MM.1S (cell line): ENCODE results near the gene MS4A1.

Experiments used
- DNase-seq: peaks from one replicate; pipeline ENCODE4 v3.0.0-alpha.2; 2015
- H2AFZ ChIP-seq: fragments of 300-600 bp; sonication (generic); 2 replicates; pipeline ENCODE4 v1.6.0; 2016; ENCODE audit warnings: antibody characterized with exemption, low read length
- H3F3A ChIP-seq: fragments of 300-600 bp; sonication (generic); 2 replicates; pipeline ENCODE4 v1.6.1; 2016; ENCODE audit warnings: mild to moderate bottlenecking, antibody characterized with exemption, low read length, moderate library complexity, mixed read lengths; ENCODE audit not compliant: insufficient read depth
- H3K27ac ChIP-seq: fragments of 300-600 bp; sonication (generic); 2 replicates; pipeline ENCODE4 v1.5.1; 2016; ENCODE audit warnings: mild to moderate bottlenecking, low read length
- H3K27me3 ChIP-seq: fragments of 300-600 bp; sonication (generic); replicated peaks from 2 replicates; pipeline ENCODE4 v1.6.0; 2016; ENCODE audit warnings: low read length; ENCODE audit not compliant: insufficient read depth
- H3K36me3 ChIP-seq: fragments of 300-600 bp; sonication (generic); replicated peaks from 2 replicates; pipeline ENCODE4 v1.6.1; 2016; ENCODE audit warnings: mild to moderate bottlenecking, low read length, mixed read lengths; ENCODE audit not compliant: insufficient read depth
- H3K4me1 ChIP-seq: fragments of 300-600 bp; sonication (generic); 2 replicates; pipeline ENCODE4 v1.6.1; 2016; ENCODE audit warnings: low read length, mixed read lengths
- H3K4me2 ChIP-seq: fragments of 300-600 bp; sonication (generic); 2 replicates; pipeline ENCODE4 v1.6.0; 2016; ENCODE audit warnings: low read depth, low read length
- H3K4me3 ChIP-seq: fragments of 300-600 bp; sonication (generic); 2 replicates; pipeline ENCODE4 v1.5.1; 2016; ENCODE audit warnings: low read length, mixed read lengths
- H3K79me2 ChIP-seq: fragments of 300-600 bp; sonication (generic); 2 replicates; pipeline ENCODE4 v1.6.1; 2016; ENCODE audit warnings: mixed run types, low read length, mixed read lengths
- H3K9ac ChIP-seq: fragments of 300-600 bp; sonication (generic); 2 replicates; pipeline ENCODE4 v1.6.1; 2016; ENCODE audit warnings: low read length, mixed read lengths
- H3K9me2 ChIP-seq: fragments of 300-600 bp; sonication (generic); replicated peaks from 2 replicates; pipeline ENCODE4 v1.6.1; 2016; ENCODE audit warnings: mild to moderate bottlenecking, low read length, mixed read lengths; ENCODE audit not compliant: insufficient read depth
- H3K9me3 ChIP-seq: fragments of 300-600 bp; sonication (generic); replicated peaks from 2 replicates; pipeline ENCODE4 v1.6.1; 2016; ENCODE audit warnings: mild to moderate bottlenecking, low read length, mixed read lengths; ENCODE audit not compliant: insufficient read depth
- H4K20me1 ChIP-seq: fragments of 300-600 bp; sonication (generic); 2 replicates; pipeline ENCODE4 v1.6.1; 2016; ENCODE audit warnings: mild to moderate bottlenecking, low read length, moderate library complexity, mixed read lengths; ENCODE audit not compliant: insufficient read depth
- CTCF ChIP-seq: fragments of 300-600 bp; sonication (generic); IDR thresholded peaks from 2 replicates; pipeline ENCODE4 v1.5.1; 2016; ENCODE audit warnings: antibody characterized with exemption, low read length, mixed read lengths
- EZH2 ChIP-seq: fragments of 300-600 bp; sonication (generic); optimal IDR thresholded peaks from 2 replicates; pipeline ENCODE3; 2017; ENCODE audit warnings: low read depth, mild to moderate bottlenecking, antibody characterized with exemption, low read length, mixed read lengths
- EZH2phosphoT487 ChIP-seq: fragments of 300-600 bp; sonication (generic); IDR thresholded peaks from 2 replicates; pipeline ENCODE4 v1.6.1; 2018; ENCODE audit warnings: antibody characterized with exemption, low read length

MS4A1 gene

GRCh38 chr11:60511393-60511792 lies 55.7 kb downstream of the MS4A1 start:
- Histone ChIP-seq H3F3A (no peaks in the 10 kb centered on the region), H3K4me2 (no peak overlapping the region), H3K4me1 (no peaks in the 10 kb centered on the region), H3K79me2 (no peaks in the 10 kb centered on the region), H3K9me3 (no peaks in the 10 kb centered on the region), H3K9ac (no peak overlapping the region), H3K4me3 (no peak overlapping the region), H3K27ac (no peak overlapping the region), H3K9me2 (no peaks in the 10 kb centered on the region), H3K36me3 (no peaks in the 10 kb centered on the region), H3K27me3 (no peaks in the 10 kb centered on the region), H4K20me1 (no peaks in the 10 kb centered on the region), H2AFZ (no peak overlapping the region)
- DNase-seq: no peak
- TF ChIP-seq EZH2: no peak
- no peak for TF ChIP-seq EZH2phosphoT487
- TF ChIP-seq CTCF: no peak

- Histone ChIP-seq H3K4me3 (no peak overlapping the region), H3K79me2 (no peaks in the 10 kb centered on the region), H3K4me1 (no peaks in the 10 kb centered on the region), H3F3A (no peaks in the 10 kb centered on the region), H2AFZ (no peak overlapping the region), H3K9ac (no peak overlapping the region), H3K27me3 (no peaks in the 10 kb centered on the region), H3K4me2 (no peak overlapping the region), H3K36me3 (no peaks in the 10 kb centered on the region), H3K27ac (no peak overlapping the region), H3K9me3 (no peaks in the 10 kb centered on the region), H3K9me2 (no peaks in the 10 kb centered on the region), H4K20me1 (no peaks in the 10 kb centered on the region)
- TF ChIP-seq EZH2phosphoT487 (no peak), CTCF (no peak), EZH2 (no peak)
- no peak for DNase-seq
Measured at GRCh38 chr11:60512651-60513225, 57.1 kb downstream of the MS4A1 start.

GRCh38 chr11:60513496-60514460 lies 58.1 kb downstream of the MS4A1 start:
- no peak overlapping the region for H3K27ac ChIP-seq
- H3K36me3 ChIP-seq: no peaks in the 10 kb centered on the region
- no peaks in the 10 kb centered on the region for H3F3A ChIP-seq
- H3K9me3 ChIP-seq: no peaks in the 10 kb centered on the region
- no peaks in the 10 kb centered on the region for H3K27me3 ChIP-seq
- no peak overlapping the region for H3K9ac ChIP-seq
- H2AFZ ChIP-seq: no peak overlapping the region
- TF ChIP-seq CTCF (no peak), EZH2 (no peak)
- no peak overlapping the region for H3K4me2 ChIP-seq
- no peaks in the 10 kb centered on the region for H4K20me1 ChIP-seq
- DNase-seq: no peak
- H3K4me1 ChIP-seq: no peaks in the 10 kb centered on the region
- H3K79me2 ChIP-seq: no peaks in the 10 kb centered on the region
- H3K9me2 ChIP-seq: no peaks in the 10 kb centered on the region
- no peak overlapping the region for H3K4me3 ChIP-seq
